Stimulated activated naive B cell treated with anti-CD40 and anti-IgM and Interleukin-4, amounts not matched to agents 10 μg/mL and 1 μg/mL and 100 μg/mL, for 72 hours (primary cell): ENCODE results near the gene AOAH.

Experiments
- ATAC-seq, 2 donors: fragments of 150-1000 bp; cut with Tn5 transposase; replicated peaks; 2 replicates each; pipeline ENCODE4 v1.10.0; 2021; ENCODE audit warnings: moderate library complexity in 1 of 2
- DNase-seq: peaks from one replicate; pipeline ENCODE4 v3.0.0; 2021
- H3K27ac Mint-ChIP-seq: one replicate; pipeline ENCODE4 v1.8.0; 2022; ENCODE audit warnings: mild to moderate bottlenecking, mixed read lengths
- H3K27me3 Mint-ChIP-seq, 2 donors: one replicate each; pipeline ENCODE4 v1.8.0; 2022; ENCODE audit warnings: mixed read lengths in 2 of 2
- H3K36me3 Mint-ChIP-seq, 2 donors: one replicate each; pipeline ENCODE4 v1.8.0; 2022; ENCODE audit warnings: mixed read lengths in 2 of 2, mild to moderate bottlenecking in 1 of 2
- H3K4me1 Mint-ChIP-seq, 2 donors: one replicate each; pipeline ENCODE4 v1.8.0; 2022; ENCODE audit warnings: mixed read lengths in 2 of 2, mild to moderate bottlenecking in 1 of 2
- H3K4me3 Mint-ChIP-seq, 2 donors: one replicate each; pipeline ENCODE4 v1.8.0; 2022; ENCODE audit warnings: mild to moderate bottlenecking in 2 of 2, mixed read lengths in 2 of 2, moderate library complexity in 1 of 2
- H3K9me3 Mint-ChIP-seq, 2 donors: one replicate each; pipeline ENCODE4 v1.8.0; 2022; ENCODE audit warnings: mixed read lengths in 2 of 2, mild to moderate bottlenecking in 1 of 2

AOAH gene, protein sequence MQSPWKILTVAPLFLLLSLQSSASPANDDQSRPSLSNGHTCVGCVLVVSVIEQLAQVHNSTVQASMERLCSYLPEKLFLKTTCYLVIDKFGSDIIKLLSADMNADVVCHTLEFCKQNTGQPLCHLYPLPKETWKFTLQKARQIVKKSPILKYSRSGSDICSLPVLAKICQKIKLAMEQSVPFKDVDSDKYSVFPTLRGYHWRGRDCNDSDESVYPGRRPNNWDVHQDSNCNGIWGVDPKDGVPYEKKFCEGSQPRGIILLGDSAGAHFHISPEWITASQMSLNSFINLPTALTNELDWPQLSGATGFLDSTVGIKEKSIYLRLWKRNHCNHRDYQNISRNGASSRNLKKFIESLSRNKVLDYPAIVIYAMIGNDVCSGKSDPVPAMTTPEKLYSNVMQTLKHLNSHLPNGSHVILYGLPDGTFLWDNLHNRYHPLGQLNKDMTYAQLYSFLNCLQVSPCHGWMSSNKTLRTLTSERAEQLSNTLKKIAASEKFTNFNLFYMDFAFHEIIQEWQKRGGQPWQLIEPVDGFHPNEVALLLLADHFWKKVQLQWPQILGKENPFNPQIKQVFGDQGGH

DNA sequence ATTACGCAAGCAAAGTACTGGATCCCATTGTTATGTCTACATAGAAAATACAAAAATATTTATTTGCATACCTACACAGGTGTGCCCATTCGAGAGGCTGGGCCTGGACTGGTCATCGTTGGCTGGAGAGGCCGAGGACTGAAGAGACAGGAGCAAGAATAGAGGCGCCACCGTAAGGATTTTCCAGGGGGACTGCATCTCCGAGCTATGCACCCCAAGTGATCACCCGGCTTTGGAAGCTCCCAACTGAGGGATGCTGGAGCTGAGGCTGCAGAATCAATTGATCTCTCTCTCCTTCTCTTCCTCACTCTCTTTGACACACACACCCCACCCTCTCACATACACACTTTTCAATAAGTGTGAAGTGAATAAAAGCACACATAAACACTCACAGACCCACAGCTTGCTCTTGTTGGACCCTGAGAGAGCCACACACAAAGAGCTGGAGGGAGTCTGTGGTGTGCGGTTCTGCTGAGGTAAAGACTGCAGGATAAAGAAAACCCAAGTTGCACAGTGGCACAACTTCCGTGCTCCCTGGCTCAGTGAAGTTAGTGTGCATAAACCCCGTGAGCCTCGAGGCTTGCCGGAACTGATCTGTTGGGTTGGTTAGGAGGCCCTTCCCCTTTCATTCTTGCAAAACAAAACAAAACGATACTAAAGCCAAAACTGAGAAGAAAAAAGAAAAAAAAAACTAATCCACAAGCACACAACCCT is at the start of gene AOAH:
AOAH (minus strand) TSS at position 544 of the 714 bp plus-strand sequence; CDS start at position 198, 346 bp downstream.
- peaks cover 0 to 1% of the 10 kb centered on the region in 2 donors for H3K36me3 Mint-ChIP-seq

DNA sequence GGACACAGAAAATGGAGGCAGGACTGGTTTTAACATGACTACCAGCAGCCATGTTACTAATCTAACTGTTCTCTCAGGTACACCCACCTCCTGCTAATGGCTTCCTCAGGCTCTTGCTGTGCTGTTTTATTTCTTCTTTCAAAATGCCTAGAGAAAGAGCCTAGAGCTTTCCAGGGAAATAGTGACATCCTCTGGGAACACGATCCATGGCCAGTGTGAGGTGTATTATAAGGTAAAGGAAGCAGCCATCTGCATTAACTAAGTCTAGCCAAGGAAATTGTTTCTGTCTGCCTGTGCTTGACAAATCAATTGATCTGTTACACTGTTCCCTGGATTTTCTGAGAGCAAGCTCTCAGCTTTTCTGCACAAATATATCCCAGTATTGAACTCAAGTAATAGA is 42.2 kb upstream of the AOAH start:
- Mint-ChIP-seq H3K9me3 (peaks cover 0 to 5% of the 10 kb centered on the region in 2 donors), H3K27me3 (no peaks in the 10 kb centered on the region), H3K36me3 (peaks cover 0 to 3% of the 10 kb centered on the region in 2 donors), H3K4me3 (no peak overlapping the region), H3K4me1 (peaks cover 6 to 23% of the 10 kb centered on the region in 2 donors), H3K27ac (no peak overlapping the region)
- no peak for ATAC-seq
- no peak for DNase-seq

More for the DNA sequence above, at the start of gene AOAH:
- Mint-ChIP-seq H3K27me3 (no peaks in the 10 kb centered on the region), H3K9me3 (no peaks in the 10 kb centered on the region), H3K4me3 (peak within 1 kb of the TSS; percentile 22 to 78), H3K27ac (peak within 1 kb of the TSS; percentile 44), H3K4me1 (peaks cover 12 to 27% of the 10 kb centered on the region in 2 donors)
- ATAC-seq (peak; percentile 88 to 91), DNase-seq (peak; percentile 41)

DNA sequence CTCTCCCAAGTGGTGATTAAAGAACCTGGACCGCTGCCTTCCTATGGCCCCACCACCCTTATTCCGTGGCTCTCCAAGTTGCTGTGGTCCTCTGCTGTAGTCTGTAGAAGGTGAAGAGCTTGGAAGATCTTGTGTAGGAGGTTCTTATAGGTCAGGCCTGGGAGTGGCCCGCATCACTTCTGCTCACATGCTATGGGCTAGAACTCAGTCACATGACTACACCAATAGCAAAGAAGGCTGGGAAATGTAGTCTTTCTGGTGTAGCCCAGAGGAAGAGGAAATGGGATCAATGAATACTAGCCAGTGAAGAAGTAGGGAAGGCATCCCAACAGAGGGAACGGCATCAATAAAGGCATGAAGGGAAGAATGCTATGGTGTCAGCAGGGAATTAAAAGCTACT is 41.3 kb upstream of the AOAH start:
- ATAC-seq (peak; percentile 62 to 71), DNase-seq (no peak)
- Mint-ChIP-seq H3K4me1 (peaks cover 6 to 23% of the 10 kb centered on the region in 2 donors), H3K9me3 (peaks cover 0 to 5% of the 10 kb centered on the region in 2 donors), H3K27ac (no peak overlapping the region), H3K27me3 (no peaks in the 10 kb centered on the region), H3K4me3 (no peak overlapping the region), H3K36me3 (peaks cover 0 to 3% of the 10 kb centered on the region in 2 donors)

DNA sequence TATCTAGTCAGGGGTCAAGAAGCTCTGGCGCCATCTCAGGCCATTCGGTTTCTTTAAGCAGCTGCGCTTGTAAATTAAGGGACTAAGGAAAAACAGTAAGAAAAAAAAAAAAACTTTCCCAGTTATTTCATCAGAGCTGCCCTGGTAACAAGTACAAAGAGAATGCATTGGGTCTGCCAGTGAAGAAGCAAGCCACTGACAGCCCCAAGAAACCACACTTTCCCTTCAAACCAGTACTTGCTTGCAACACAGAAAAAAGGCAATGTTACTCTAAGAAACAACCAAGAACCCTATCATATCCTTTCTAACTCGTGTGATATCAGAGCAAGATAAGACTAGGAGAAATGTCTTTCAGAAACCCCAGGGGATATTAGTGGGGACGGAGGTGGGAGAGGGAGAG is 40.6 kb upstream of the AOAH start:
- no peak for ATAC-seq
- Mint-ChIP-seq H3K27me3 (no peaks in the 10 kb centered on the region), H3K27ac (no peak overlapping the region), H3K9me3 (peaks cover 0 to 5% of the 10 kb centered on the region in 2 donors), H3K36me3 (peaks cover 0 to 3% of the 10 kb centered on the region in 2 donors), H3K4me1 (peaks cover 6 to 23% of the 10 kb centered on the region in 2 donors), H3K4me3 (no peak overlapping the region)
- DNase-seq = no peak

DNA sequence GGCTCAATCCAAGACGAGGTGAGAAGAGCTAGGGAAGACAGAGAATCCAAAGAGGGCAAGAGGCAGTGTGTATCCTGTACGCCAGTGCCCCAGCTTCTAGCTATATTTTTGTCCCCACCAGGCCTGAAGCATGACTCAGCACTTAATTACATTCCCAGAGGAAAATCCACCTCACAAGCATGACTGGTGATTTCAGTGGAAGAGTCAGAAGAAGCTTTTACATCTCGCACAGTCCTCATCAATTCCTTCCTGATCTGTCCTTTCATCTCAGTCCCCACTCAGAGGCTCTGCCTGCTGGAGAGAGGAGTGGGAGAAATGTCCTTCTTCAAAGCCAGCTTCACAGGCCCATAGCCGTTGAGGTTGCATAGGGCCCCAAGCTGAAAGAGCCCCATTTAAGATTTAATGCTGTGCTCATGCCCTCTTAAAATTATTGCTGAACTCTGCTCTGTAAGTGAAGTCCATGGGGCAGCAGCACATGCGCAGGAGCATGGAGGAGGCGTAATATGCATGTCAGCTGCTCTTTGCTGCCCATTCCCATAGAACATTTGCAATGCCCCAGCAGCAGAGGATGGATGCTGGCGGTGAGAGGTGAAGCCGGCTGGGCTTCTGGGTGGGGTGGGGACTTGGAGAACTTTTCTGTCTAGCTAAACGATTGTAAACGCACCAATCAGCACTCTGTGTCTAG is 39.0 kb upstream of the AOAH start:
- ATAC-seq (no peak), DNase-seq (no peak)
- Mint-ChIP-seq H3K9me3 (peaks cover 0 to 5% of the 10 kb centered on the region in 2 donors), H3K4me1 (peaks cover 6 to 23% of the 10 kb centered on the region in 2 donors), H3K27me3 (no peaks in the 10 kb centered on the region), H3K27ac (no peak overlapping the region), H3K36me3 (peaks cover 0 to 3% of the 10 kb centered on the region in 2 donors), H3K4me3 (no peak overlapping the region)

DNA sequence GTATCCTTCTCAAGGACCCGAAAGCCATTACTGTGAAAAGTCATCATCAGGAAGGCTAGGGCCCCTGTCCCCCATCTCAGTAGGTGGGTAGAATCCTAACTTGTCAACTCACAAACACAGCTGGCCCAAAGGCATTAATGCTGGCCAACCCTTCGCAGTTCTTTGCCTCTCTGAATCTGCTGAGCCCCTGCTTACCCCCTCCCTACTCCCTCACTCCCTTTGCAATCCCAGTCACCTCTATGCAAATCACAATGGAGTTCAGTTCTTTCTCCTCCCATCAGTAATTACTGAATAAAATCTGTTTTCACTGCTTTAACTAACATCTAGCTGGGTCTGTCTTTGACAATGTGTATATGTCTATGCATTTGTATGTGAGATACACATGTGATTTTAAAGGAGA is 38.1 kb upstream of the AOAH start:
- DNase-seq = no peak
- H3K9me3 Mint-ChIP-seq = peaks cover 0 to 5% of the 10 kb centered on the region in 2 donors
- H3K4me3 Mint-ChIP-seq = no peak overlapping the region
- no peak for ATAC-seq
- H3K4me1 Mint-ChIP-seq = peaks cover 4 to 17% of the 10 kb centered on the region in 2 donors
- H3K27me3 Mint-ChIP-seq = no peaks in the 10 kb centered on the region
- peaks cover 0 to 3% of the 10 kb centered on the region in 2 donors for H3K36me3 Mint-ChIP-seq
- no peak overlapping the region for H3K27ac Mint-ChIP-seq

DNA sequence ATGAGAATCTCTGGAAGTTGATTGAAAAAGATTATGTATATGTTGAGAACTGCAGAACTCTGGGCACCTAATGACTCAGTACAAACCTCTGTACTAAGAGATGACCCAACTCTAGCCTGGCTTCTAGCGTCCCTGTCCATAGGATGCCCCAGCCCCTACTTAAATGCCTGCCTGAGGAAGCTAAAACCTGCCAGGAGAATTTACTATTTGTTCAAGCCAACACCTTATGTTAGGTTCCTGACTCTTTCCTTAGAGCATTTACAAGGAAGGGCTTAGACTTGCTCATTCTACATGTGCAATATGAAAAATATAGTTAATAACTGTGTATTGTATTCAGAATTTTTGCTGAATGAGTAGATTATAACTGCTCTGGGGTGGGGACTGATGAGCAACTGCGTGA is 37.5 kb upstream of the AOAH start:
- Mint-ChIP-seq H3K27me3 (no peaks in the 10 kb centered on the region), H3K4me1 (peaks cover 5 to 17% of the 10 kb centered on the region in 2 donors), H3K27ac (no peak overlapping the region), H3K36me3 (peaks cover 0 to 3% of the 10 kb centered on the region in 2 donors), H3K4me3 (no peak overlapping the region), H3K9me3 (peaks cover 0 to 5% of the 10 kb centered on the region in 2 donors)
- ATAC-seq (no peak), DNase-seq (no peak)

DNA sequence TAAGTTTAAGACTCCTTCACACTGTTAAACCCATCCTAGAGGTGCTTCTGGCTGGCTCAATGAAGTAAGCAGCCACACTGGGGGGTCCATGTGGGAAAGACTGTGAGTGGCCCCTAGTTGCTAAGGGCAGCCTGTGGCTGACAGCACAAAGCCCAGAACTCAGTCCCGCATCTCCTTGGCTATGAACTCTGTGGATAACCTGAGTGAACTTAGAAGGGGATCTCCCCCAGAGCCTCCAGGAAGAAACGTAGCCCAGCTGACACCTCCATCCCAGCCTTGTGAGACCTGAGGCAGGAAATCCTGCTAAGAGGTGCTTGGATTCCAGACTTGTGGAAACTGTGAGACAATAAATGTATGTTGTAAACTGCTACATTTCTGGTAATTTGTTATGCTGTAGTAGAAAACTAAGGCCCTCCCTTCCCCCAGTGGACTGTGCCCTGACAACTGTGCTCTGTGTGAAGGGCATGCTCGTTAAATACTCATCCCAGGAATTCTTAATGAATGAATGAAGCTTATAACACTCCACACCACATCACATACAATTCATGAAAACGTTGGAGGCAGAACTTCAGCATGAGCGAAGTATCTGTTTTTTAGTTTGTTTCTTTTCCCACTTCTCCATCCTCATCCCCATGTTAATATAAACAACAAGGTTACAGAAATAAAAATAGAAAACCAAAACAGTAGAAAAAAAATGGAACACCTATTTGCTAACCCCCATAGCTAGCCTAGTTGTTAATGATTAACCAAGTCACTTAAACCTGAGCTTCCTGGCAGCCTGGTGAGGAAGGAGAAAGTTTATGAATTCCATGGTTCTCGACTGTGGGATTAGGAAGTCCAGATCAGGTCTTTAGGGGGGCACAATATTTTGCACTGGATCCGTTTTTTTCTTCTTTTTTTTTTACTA is 36.8 kb upstream of the AOAH start:
- H3K36me3 Mint-ChIP-seq = peaks cover 0 to 3% of the 10 kb centered on the region in 2 donors
- H3K9me3 Mint-ChIP-seq = peaks cover 0 to 5% of the 10 kb centered on the region in 2 donors
- H3K27ac Mint-ChIP-seq = no peak overlapping the region
- H3K4me1 Mint-ChIP-seq = peaks cover 10 to 19% of the 10 kb centered on the region in 2 donors
- no peaks in the 10 kb centered on the region for H3K27me3 Mint-ChIP-seq
- DNase-seq (no peak), ATAC-seq (no peak)
- no peak overlapping the region for H3K4me3 Mint-ChIP-seq

DNA sequence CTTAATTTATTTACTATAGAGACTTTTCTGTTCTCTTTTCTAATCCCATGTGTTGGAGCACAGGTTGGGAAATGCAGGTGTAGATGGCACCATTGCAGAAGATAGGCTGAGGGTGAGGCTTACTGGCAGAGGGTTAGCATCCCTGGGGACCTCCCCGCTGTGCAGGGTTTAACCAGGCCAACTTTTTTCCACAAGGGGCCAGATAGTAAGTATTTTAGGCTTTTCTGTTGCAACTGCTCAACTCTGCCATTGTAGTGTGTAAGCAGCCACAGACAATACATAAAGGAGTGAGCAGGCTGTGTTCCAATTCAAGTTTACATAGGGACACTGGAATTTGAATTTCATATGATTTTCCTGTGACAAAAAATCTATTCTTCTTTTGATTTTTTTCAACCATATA is 34.6 kb upstream of the AOAH start:
- Mint-ChIP-seq H3K27me3 (no peaks in the 10 kb centered on the region), H3K4me1 (peaks cover 13 to 26% of the 10 kb centered on the region in 2 donors)

DNA sequence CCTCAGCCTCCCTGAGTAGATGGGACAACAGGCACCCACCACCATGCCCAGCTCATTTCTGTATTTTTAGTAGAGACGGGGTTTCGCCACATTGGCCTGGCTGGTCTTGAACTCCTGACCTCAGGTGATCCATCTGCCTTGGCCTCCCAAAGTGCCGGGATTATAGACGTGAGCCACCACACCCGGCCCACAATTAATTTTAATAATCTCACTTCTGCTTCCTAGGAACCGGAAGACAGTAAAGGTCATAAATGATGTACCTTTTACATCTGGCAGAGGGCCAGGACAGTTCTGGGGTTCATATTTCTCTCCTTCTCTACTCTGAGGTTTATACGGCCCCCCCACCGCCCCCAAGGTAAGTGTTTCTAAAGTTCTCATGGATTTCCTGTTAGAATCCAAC is 31.2 kb upstream of the AOAH start:
- H3K9me3 Mint-ChIP-seq = no peaks in the 10 kb centered on the region
- DNase-seq (peak; percentile 42), ATAC-seq (peak; percentile 85)
- H3K4me1 Mint-ChIP-seq = peaks cover 13 to 26% of the 10 kb centered on the region in 2 donors
- H3K27me3 Mint-ChIP-seq = no peaks in the 10 kb centered on the region
- H3K27ac Mint-ChIP-seq = peak overlapping the region; percentile 76
- H3K36me3 Mint-ChIP-seq = peaks cover 0 to 2% of the 10 kb centered on the region in 2 donors
- H3K4me3 Mint-ChIP-seq = no peak overlapping the region

More for the DNA sequence above, 34.6 kb upstream of the AOAH start:
- Mint-ChIP-seq H3K27ac (no peak overlapping the region), H3K9me3 (peaks cover 0 to 2% of the 10 kb centered on the region in 2 donors), H3K36me3 (peaks cover 0 to 2% of the 10 kb centered on the region in 2 donors), H3K4me3 (no peak overlapping the region)
- ATAC-seq (peak in 1 of 2 donors; percentile 36), DNase-seq (no peak)

DNA sequence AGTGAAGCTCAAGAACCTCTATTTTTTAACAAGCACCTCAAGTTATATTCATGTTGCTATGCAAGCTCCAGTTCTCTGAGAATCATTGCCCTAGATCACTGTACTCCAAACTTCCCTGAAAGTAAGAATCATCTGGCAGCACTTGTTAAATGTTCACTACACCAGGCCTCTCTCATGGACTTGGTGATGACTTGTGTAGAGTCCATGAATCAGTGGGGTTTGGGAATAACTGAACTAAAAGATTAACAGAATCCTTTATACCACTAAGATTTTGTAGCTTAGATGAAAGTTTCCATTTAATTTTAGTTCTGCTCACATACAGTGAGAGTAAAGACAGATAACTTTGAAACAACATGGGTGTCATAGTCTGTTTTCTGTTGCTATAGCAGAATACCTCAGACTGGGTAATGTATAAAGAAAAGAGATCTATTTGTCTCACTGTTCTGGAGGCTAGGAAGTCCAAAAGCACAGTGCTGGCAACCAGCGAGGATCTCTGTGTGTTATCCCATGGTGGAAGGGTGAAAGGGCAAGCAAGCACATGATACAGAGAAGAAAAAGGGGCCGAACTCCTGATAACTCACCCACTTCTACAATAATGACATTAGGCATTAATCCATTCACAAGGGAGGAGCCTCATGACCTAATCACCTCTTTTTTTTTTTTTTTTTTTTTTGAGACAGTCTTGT is 27.9 kb upstream of the AOAH start:
- Mint-ChIP-seq H3K4me3 (no peak overlapping the region), H3K4me1 (peaks cover 21 to 50% of the 10 kb centered on the region in 2 donors), H3K9me3 (no peaks in the 10 kb centered on the region), H3K27ac (no peak overlapping the region), H3K36me3 (peaks cover 0 to 2% of the 10 kb centered on the region in 2 donors), H3K27me3 (peaks cover 2 to 9% of the 10 kb centered on the region in 2 donors)
- DNase-seq (no peak), ATAC-seq (no peak)

DNA sequence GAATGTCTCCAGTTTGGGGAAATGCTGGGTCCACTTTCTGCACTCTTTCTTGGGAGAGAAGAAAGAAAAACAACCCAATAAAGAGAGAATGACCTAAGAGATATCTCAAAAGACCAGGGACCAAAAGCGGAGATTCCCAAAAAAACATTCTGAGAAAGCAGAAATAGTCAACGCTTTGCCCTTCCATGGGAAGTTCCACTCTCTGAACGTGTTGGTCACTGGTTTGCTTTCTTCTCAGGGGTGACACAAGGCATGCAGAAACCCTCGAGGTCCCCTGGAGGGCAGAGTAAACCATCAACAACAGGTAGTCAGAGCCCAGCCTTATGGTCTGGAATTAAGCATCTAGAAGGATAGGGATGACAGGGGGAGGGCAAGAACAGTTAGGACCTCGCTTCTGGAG is 26.2 kb upstream of the AOAH start:
- DNase-seq = no peak
- H3K9me3 Mint-ChIP-seq = no peaks in the 10 kb centered on the region
- H3K27me3 Mint-ChIP-seq = peaks cover 10 to 15% of the 10 kb centered on the region in 2 donors
- H3K4me1 Mint-ChIP-seq = peaks cover 14 to 46% of the 10 kb centered on the region in 2 donors
- no peak for ATAC-seq
- no peak overlapping the region for H3K27ac Mint-ChIP-seq
- H3K4me3 Mint-ChIP-seq = no peak overlapping the region
- peaks cover 0 to 2% of the 10 kb centered on the region in 2 donors for H3K36me3 Mint-ChIP-seq
